Mesothelial cell of epicardium (in vitro differentiated cells): ENCODE measurements around the gene ZNF189. TPM values are rescaled to one million over a fixed set of nuclear protein-coding genes. Genes with fewer than 3 reads are reported as not detected.

Experiments
- DNase-seq, 2 experiments: peaks; one replicate each; pipeline ENCODE4 v3.0.0; 2021; ENCODE audit warnings: low spot score in 2 of 2; ENCODE audit not compliant: unreplicated experiment in 2 of 2
- H3K27ac Mint-ChIP-seq: 2 replicates; pipeline ENCODE4 v1.8.0; 2021; ENCODE audit warnings: mixed read lengths
- H3K27me3 Mint-ChIP-seq: 2 replicates; pipeline ENCODE4 v1.8.0; 2021; ENCODE audit warnings: low read depth, mixed read lengths
- H3K36me3 Mint-ChIP-seq: 2 replicates; pipeline ENCODE4 v1.8.0; 2021; ENCODE audit warnings: mixed read lengths
- H3K4me1 Mint-ChIP-seq: 2 replicates; pipeline ENCODE4 v1.8.0; 2021; ENCODE audit warnings: mixed read lengths
- H3K4me3 Mint-ChIP-seq: 2 replicates; pipeline ENCODE4 v1.8.0; 2021; ENCODE audit warnings: mild to moderate bottlenecking, moderate library complexity, mixed read lengths
- H3K9me3 Mint-ChIP-seq: 2 replicates; pipeline ENCODE4 v1.8.0; 2021; ENCODE audit warnings: mixed read lengths
- CTCF ChIP-seq: fragments of 200-600 bp; sonication (generic); IDR thresholded peaks from one replicate; pipeline ENCODE4 v1.5.0; 2021; ENCODE audit warnings: antibody characterized with exemption; ENCODE audit not compliant: unreplicated experiment
- total RNA-seq: library from RNA; stranded (reverse); gene quantifications from 3 replicates; pipeline ENCODE4 v1.2.1, GENCODE V29; 2021

The ZNF189 gene
- total RNA-seq, 1 donor from 2014 or later, result 32.1 TPM

- TF ChIP-seq CTCF, result no peak
- no peak for DNase-seq
- no peak overlapping the region for H3K27ac Mint-ChIP-seq
These were observed 28.7 kb downstream of the ZNF189 start for GRCh38 chr9:101427358-101427757.

GRCh38 chr9:101427957-101428655, 29.5 kb downstream of the ZNF189 start:
- Mint-ChIP-seq H3K9me3 (no peaks in the 10 kb centered on the region), H3K27me3 (peaks cover 18% of the 10 kb centered on the region), H3K36me3 (no peaks in the 10 kb centered on the region), H3K4me3 (no peak overlapping the region), H3K4me1 (no peaks in the 10 kb centered on the region), H3K27ac (no peak overlapping the region)
- no peak for DNase-seq
- TF ChIP-seq CTCF, result no peak

More at GRCh38 chr9:101427358-101427757, 28.7 kb downstream of the ZNF189 start:
- Mint-ChIP-seq H3K4me3 (no peak overlapping the region), H3K9me3 (no peaks in the 10 kb centered on the region), H3K4me1 (no peaks in the 10 kb centered on the region), H3K27me3 (peaks cover 18% of the 10 kb centered on the region), H3K36me3 (no peaks in the 10 kb centered on the region)

- DNase-seq, result no peak
- TF ChIP-seq CTCF, result no peak
- H3K27me3 Mint-ChIP-seq, result peaks cover 18% of the 10 kb centered on the region
- no peaks in the 10 kb centered on the region for H3K36me3 Mint-ChIP-seq
- H3K9me3 Mint-ChIP-seq, result no peaks in the 10 kb centered on the region
- H3K4me1 Mint-ChIP-seq, result no peaks in the 10 kb centered on the region
- no peak overlapping the region for H3K4me3 Mint-ChIP-seq
- no peak overlapping the region for H3K27ac Mint-ChIP-seq
These were observed 30.3 kb downstream of the ZNF189 start for GRCh38 chr9:101428909-101429308.

GRCh38 chr9:101429736-101430135, 31.1 kb downstream of the ZNF189 start:
- TF ChIP-seq CTCF, result no peak
- H3K9me3 Mint-ChIP-seq, result no peaks in the 10 kb centered on the region
- no peak overlapping the region for H3K27ac Mint-ChIP-seq
- no peak overlapping the region for H3K4me3 Mint-ChIP-seq
- no peaks in the 10 kb centered on the region for H3K4me1 Mint-ChIP-seq
- no peaks in the 10 kb centered on the region for H3K36me3 Mint-ChIP-seq
- DNase-seq, result no peak
- H3K27me3 Mint-ChIP-seq, result peaks cover 19% of the 10 kb centered on the region

GRCh38 chr9:101432171-101432570, 33.5 kb downstream of the ZNF189 start:
- Mint-ChIP-seq H3K27me3 (peaks cover 29% of the 10 kb centered on the region), H3K36me3 (no peaks in the 10 kb centered on the region), H3K27ac (no peak overlapping the region), H3K4me3 (no peak overlapping the region), H3K9me3 (no peaks in the 10 kb centered on the region), H3K4me1 (no peaks in the 10 kb centered on the region)
- TF ChIP-seq CTCF, result no peak
- no peak for DNase-seq

DNA sequence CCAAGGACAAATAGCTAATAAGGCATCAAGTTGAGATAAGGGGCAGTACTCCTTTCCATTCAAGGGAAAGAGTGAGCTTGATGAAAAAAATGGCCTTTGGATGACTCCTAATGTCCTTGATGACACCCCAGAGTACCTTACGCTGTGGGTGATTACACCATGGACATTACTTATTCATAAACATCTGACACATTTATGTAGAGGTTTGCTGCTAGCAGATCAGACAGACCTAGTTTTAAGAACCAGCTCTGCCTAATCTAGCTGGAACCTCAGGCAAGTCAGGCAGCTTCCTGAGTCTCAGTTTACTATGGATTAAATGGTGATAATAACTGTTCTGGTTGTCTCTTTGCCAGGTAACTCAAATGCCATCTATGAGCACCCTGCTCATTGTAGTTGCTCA, 34.1 kb downstream of the ZNF189 start:
- Mint-ChIP-seq H3K36me3 (no peaks in the 10 kb centered on the region), H3K9me3 (no peaks in the 10 kb centered on the region), H3K4me1 (no peaks in the 10 kb centered on the region), H3K4me3 (no peak overlapping the region), H3K27ac (no peak overlapping the region), H3K27me3 (peaks cover 34% of the 10 kb centered on the region)
- DNase-seq, result no peak
- TF ChIP-seq CTCF, result no peak
